Dermis microvascular lymphatic vessel endothelial cell (primary cell): ENCODE results near the gene ZBTB12. TPM values are rescaled to one million over a fixed set of nuclear protein-coding genes. Genes with fewer than 3 reads are reported as not detected.

Experiments
- DNase-seq, 2 donors: peaks; one replicate each; pipeline versions ENCODE4 v3.0.0 to v3.0.0-alpha.2; 2010; ENCODE audit warnings: low read depth in 2 of 2
- total RNA-seq: library from RNA; depleted of rRNA; stranded (reverse); fragments of >200 nt; gene quantifications from 2 replicates; pipeline ENCODE4 v1.2.1, GENCODE V29; 2014

The ZBTB12 gene
- total RNA-seq, 1 donor from 2014 or later, result 2.2 TPM

DNA sequence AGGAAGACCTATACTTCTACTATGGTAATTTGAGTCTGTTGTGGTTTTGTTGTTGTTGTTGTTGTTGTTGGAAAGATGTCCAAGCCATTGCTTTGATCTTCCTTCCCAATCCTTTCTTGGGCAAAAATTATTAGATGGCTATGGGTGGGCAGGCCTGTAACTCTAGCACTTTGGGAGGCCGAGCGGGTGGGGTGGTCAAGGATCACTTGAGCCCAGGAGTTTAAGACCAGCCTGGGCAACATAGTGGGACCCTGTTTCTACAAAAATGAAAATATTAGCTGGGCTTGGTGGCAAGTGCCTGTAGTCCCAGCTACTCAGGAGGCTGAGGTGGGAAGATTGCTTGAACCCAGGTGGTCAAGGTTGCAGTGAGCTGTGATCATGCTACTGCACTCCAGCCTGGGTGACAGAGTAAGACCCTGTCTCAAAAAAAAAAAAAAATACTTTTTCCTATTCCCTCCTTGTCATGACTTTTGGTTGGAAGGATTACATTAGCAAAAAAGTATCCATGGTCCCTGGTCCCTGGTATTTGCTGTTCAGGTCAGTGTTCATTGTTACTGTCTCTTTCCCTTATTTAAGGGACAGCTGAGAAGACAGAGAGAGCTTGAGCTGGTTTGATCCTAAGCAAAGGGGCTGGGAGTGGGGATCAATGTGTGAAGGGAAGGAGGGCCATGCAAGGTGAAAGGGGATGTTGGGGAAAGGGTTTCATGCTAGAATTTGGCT, 51.0 kb downstream of the ZBTB12 start:
- DNase-seq, result no peak

Other genes with a start within 250 kb of the ZBTB12 start
- 86.7 and 158 TPM in 2 replicates for gene BAG6, start 249.4 kb downstream of the ZBTB12 start, total RNA-seq
- gene APOM, start 246.2 kb downstream of the ZBTB12 start, total RNA-seq, result 0.39 and 0.51 TPM in 2 replicates
- gene C6orf47, start 241.3 kb downstream of the ZBTB12 start, total RNA-seq, result 15.8 and 22.9 TPM in 2 replicates
- gene GPANK1, start 237.1 kb downstream of the ZBTB12 start, total RNA-seq, result 9.0 and 11.5 TPM in 2 replicates
- 76.5 and 99.5 TPM in 2 replicates for gene CSNK2B, start 236.0 kb downstream of the ZBTB12 start, total RNA-seq
- gene LY6G5B, start 232.1 kb downstream of the ZBTB12 start, total RNA-seq, result 0.64 and 2.0 TPM in 2 replicates
- gene LY6G5C, start 221.0 kb downstream of the ZBTB12 start, total RNA-seq, result 1.2 and 1.9 TPM in 2 replicates
- 43.8 and 59.8 TPM in 2 replicates for gene ABHD16A, start 198.8 kb downstream of the ZBTB12 start, total RNA-seq
- not detected in 2 replicates for gene LY6G6F, start 195.2 kb downstream of the ZBTB12 start, total RNA-seq
- gene LY6G6D, start 186.7 kb downstream of the ZBTB12 start, total RNA-seq, result not detected in 2 replicates
- gene LY6G6C, start 180.3 kb downstream of the ZBTB12 start, total RNA-seq, result not detected in 2 replicates
- not detected in 2 replicates for gene MPIG6B, start 178.7 kb downstream of the ZBTB12 start, total RNA-seq
- 108 and 125 TPM in 2 replicates for gene DDAH2, start 172.8 kb downstream of the ZBTB12 start, total RNA-seq
- 464 and 694 TPM in 2 replicates for gene CLIC1, start 165.6 kb downstream of the ZBTB12 start, total RNA-seq
- 2.8 and 4.5 TPM in 2 replicates for gene MSH5, start 162.1 kb downstream of the ZBTB12 start, total RNA-seq
- gene SAPCD1, start 139.4 kb downstream of the ZBTB12 start, total RNA-seq, result 2.0 and 3.3 TPM in 2 replicates
- gene VWA7, start 124.8 kb downstream of the ZBTB12 start, total RNA-seq, result under 0.01 and 0.13 TPM in 2 replicates
- gene VARS1, start 106.3 kb downstream of the ZBTB12 start, total RNA-seq, result 48.1 and 53.7 TPM in 2 replicates
- 29.5 and 39.2 TPM in 2 replicates for gene LSM2, start 95.1 kb downstream of the ZBTB12 start, total RNA-seq
- 1.2 and 1.4 TPM in 2 replicates for gene HSPA1L, start 86.8 kb downstream of the ZBTB12 start, total RNA-seq
- 67.4 and 81.8 TPM in 2 replicates for gene HSPA1A, start 86.5 kb downstream of the ZBTB12 start, total RNA-seq
- 27.6 and 37.1 TPM in 2 replicates for gene HSPA1B, start 74.3 kb downstream of the ZBTB12 start, total RNA-seq
- gene NEU1, start 39.3 kb downstream of the ZBTB12 start, total RNA-seq, result 50.2 and 73.0 TPM in 2 replicates
- under 0.01 TPM in 2 replicates for gene SLC44A4, start 23.1 kb downstream of the ZBTB12 start, total RNA-seq
- 25.9 and 37.4 TPM in 2 replicates for gene EHMT2, start 4.4 kb downstream of the ZBTB12 start, total RNA-seq
- 0.13 TPM in 1 of 2 replicates, not detected in the other for gene C2, start 25.6 kb upstream of the ZBTB12 start, total RNA-seq
- 0.13 and 0.51 TPM in 2 replicates for gene CFB, start 44.0 kb upstream of the ZBTB12 start, total RNA-seq
- gene NELFE, start 56.9 kb upstream of the ZBTB12 start, total RNA-seq, result 58.3 and 77.6 TPM in 2 replicates
- 25.4 and 33.5 TPM in 2 replicates for gene SKIC2, start 57.1 kb upstream of the ZBTB12 start, total RNA-seq
- 6.4 and 8.0 TPM in 2 replicates for gene DXO, start 70.1 kb upstream of the ZBTB12 start, total RNA-seq
- 0.90 and 1.4 TPM in 2 replicates for gene C4A, start 80.0 kb upstream of the ZBTB12 start, total RNA-seq
- 0.38 and 0.77 TPM in 2 replicates for gene C4B, start 112.7 kb upstream of the ZBTB12 start, total RNA-seq
- not detected in 2 replicates for gene CYP21A2, start 136.3 kb upstream of the ZBTB12 start, total RNA-seq
- 0.90 and 1.8 TPM in 2 replicates for gene TNXB, start 207.3 kb upstream of the ZBTB12 start, total RNA-seq
- 9.5 and 17.7 TPM in 2 replicates for gene ATF6B, start 226.2 kb upstream of the ZBTB12 start, total RNA-seq
- 4.9 and 5.8 TPM in 2 replicates for gene FKBPL, start 228.2 kb upstream of the ZBTB12 start, total RNA-seq
- gene PRRT1, start 249.9 kb upstream of the ZBTB12 start, total RNA-seq, result under 0.01 TPM in 2 replicates